ENCODE data around the gene RNF213.
"Not testable (repeated sequence)": the region's sequence is repeated elsewhere in the genome, so short reads cannot be mapped to it uniquely, and the experiment has no call there.

Gene RNF213

DNA sequence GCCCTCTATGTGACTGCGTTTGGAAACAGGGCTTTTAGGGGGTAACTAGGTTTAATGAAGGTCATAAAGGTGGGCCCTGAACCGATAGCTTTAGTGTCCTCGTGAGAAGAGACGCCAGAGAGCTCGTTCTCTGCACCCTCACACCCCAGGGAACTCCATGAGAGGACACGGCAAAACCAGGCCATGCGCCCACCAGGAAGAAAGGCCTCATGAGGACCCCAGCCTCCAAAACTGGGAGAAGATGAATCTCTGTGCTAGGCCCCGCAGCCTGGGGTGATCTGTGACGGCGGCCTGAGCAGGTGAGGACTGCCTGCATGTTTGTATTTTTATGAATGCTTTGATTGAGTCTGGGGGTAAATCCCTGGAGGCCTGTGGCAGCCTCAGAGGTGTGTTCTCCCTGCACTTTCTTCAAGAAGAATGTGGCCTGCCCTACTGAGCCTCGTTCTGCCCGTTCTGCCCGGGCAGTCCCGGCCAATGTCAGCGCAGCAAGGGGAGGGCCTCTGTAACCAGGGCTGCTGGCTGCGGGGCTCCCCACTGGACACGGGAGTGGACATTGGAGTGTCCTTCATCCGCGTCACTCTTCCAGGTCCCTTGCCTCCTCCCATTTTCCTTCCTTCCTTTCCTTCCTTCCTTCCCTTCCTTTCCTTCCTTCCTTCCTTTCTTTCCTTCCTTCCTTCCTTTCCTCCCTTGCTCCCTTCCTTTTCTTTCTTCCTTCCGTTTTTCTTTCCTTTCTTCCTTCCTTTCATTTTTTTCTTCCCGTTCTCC, 6.8 kb upstream of the RNF213 start:
- no peak for DNase-seq (ENCODE audit: low spot score)
- TF ChIP-seq, protein P1, sequence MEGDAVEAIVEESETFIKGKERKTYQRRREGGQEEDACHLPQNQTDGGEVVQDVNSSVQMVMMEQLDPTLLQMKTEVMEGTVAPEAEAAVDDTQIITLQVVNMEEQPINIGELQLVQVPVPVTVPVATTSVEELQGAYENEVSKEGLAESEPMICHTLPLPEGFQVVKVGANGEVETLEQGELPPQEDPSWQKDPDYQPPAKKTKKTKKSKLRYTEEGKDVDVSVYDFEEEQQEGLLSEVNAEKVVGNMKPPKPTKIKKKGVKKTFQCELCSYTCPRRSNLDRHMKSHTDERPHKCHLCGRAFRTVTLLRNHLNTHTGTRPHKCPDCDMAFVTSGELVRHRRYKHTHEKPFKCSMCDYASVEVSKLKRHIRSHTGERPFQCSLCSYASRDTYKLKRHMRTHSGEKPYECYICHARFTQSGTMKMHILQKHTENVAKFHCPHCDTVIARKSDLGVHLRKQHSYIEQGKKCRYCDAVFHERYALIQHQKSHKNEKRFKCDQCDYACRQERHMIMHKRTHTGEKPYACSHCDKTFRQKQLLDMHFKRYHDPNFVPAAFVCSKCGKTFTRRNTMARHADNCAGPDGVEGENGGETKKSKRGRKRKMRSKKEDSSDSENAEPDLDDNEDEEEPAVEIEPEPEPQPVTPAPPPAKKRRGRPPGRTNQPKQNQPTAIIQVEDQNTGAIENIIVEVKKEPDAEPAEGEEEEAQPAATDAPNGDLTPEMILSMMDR (IDR thresholded peaks at IDR 0.05; ENCODE audit: extremely low read depth, missing control alignments): no peak

DNA sequence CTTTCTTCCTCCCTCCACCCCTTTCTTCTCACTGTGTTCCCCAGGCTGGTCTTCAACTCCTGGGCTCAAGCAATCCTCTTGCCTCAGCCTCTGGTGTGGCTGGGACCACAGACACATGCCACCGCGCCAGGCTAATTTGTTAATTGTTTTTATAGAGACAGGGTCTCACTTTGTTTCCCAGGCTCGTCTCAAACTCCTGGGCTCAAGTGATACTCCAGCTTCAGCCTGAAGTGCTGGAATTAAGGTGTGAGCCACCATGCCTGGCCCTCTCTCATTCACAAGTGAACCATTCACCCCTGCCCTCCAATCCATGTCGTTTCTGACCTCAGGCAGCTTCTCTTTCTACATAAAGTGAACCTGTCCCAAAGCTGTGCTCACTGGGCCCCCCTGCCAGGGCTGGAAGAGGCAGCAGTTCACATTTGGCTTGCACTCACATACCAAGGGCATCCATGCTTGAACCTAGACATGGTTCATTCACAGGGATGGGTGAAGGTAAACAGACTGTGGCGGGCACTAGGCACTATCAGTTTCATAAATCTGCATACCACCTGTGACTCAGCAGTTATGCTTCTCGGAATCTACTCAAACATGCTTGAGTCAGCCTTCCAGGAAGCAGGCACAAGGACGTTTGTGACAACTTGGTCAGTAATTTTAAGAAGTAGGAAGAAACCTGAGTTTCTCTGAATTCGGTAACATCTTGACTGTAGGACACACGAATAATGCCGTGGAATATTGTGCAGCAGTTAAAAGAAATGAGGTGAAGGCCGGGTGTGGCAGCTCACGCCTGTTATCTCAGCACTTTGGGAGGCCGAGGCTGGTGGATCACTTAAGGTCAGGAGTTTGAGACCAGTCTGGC, 6.0 kb upstream of the RNF213 start:
- peak; percentile 70 for DNase-seq (ENCODE audit: low spot score)
- TF ChIP-seq, protein P1 (IDR thresholded peaks at IDR 0.05; ENCODE audit: extremely low read depth, missing control alignments): no peak

DNA sequence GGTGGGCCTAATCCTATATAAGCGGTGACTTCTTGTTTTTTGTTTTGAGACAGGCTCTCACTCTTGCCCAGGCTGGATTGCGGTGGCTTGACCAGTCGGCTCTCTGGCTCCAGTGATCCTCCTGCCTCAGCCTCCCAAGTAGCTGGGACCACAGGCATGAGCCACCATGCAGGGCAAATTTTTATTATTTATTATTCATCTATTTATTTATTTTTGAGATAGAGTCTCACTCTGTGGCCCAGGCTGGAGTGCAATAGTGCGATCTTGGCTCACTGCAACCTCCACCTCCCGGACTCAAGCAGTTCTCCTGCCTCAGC, 4.7 kb upstream of the RNF213 start:
- TF ChIP-seq, protein P1 (IDR thresholded peaks at IDR 0.05; ENCODE audit: extremely low read depth, missing control alignments): no peak
- DNase-seq (ENCODE audit: low spot score): no peak

DNA sequence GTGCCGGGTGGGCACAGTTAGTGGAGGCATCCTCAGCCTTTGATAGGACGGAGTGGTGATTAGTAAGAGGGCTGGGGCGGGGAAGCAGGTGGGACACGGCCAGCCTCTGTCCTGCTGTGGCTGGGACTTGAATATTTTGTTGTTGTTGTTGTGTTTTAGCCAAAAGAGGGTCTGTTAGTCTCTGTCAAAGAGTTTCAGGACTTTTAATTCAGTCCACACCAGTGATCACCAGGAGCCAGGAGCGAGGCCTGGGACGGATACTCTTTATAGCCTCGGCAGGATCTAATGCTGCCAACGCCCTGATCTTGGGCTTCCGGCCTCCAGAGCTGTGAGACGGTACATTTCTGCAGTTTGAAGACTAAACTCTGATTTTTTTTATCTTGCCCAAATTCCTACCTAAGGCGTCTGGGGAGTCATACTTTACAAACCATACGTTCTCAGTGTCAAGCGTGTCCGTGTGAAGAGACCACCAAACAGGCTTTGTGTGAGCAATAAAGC, 2.9 kb upstream of the RNF213 start:
- TF ChIP-seq, protein P1 (IDR thresholded peaks at IDR 0.05; ENCODE audit: extremely low read depth, missing control alignments): no peak
- DNase-seq (ENCODE audit: low spot score): no peak

DNA sequence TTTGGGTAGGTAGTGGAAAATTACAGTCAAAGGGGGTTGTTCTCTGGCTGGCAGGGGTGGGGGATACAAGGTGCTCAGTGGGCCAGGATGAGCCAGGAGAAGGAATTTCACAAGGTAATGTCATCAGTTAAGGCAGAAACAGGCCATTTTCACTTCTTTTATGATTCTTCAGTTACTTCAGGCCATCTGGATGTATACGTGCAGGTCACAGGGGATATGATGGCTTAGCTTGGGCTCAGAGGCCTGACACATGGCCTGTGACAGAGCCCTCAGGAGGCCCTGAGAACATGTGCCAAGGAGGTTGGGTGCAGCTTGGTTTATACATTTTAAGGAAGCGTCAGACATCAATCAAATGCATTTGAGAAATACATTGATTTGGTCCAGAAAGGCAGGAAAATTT, 2.4 kb upstream of the RNF213 start:
- not testable (repeated sequence) for DNase-seq (ENCODE audit: low spot score)

DNA sequence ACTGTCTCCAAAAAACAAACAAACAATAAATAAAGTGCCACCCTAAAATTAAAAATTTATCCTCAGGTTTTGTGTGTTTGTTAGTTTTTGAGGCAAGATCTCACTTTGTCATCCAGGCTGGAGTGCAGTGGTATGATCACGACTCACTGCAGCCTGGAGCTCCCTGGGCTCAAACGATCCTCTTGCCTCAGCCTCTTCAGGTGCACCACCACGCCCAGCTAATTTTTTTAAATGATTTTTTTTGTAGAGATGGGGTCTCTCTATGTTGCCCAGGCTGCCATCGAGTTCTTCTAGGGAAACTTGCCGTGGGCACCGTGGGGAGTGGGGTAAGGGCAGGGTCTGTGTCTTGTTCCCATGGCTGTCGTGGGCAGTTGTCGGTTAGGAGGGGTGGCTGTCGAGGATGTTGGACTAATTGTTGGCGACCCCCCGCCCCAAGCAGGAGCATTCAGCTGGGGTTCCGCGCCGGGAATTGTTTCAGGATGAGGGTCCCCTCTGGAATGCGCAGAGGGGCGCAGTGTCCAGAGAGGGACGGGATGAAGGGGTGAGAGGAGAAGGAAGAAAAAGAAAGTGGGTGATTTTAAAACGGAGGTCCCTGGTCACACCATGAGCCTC, 1.1 kb upstream of the RNF213 start:
- no peak for DNase-seq (ENCODE audit: low spot score)
- TF ChIP-seq, protein P1 (IDR thresholded peaks at IDR 0.05; ENCODE audit: extremely low read depth, missing control alignments): no peak

DNA sequence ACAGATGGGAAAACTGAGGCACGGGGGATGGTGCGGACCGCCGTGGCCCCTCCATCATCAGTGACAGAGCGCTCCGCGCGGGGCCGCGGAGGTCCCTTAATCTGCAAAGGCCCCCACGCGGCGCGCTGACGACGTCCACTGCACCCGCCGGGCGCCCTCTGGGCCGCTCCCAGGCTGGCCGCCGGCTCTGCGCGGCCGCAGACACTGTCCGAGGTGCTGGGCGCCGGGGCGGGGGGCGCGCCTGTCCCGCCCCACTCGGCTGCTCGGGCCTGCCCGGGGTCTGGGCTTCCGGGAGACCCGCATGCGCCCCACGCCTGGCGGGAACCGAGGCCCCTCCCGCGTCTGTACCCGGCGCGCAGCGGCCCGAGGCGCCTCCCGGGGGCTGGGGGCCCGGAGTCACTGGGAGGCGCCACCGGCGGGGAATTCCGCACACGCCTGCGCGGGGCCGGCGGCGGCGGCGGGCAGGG, 550 bp upstream of the RNF213 start:
- TF ChIP-seq, protein P1 (IDR thresholded peaks at IDR 0.05; ENCODE audit: extremely low read depth, missing control alignments): no peak
- peak; percentile 96 for DNase-seq (ENCODE audit: low spot score)

Data from GM20000 (cell line).